GM12878 (cell line): ENCODE data around the gene ERVFRD-1. TPM values are rescaled to one million over a fixed set of nuclear protein-coding genes. Genes with fewer than 3 reads are reported as not detected.

Experiments
- ATAC-seq: fragments of 200-7000 bp; cut with Tn5 transposase; 3 replicates; pipeline ENCODE4 v1.9.1; 2020; ENCODE audit warnings: mild to moderate bottlenecking, moderate library complexity
- BruUV-seq: library from RNA; stranded (reverse); fragments of 400-500 nt; replicated peaks from 2 replicates; lab custom pipeline; 2021; lab: Mats Ljungman, UMichigan
- CTCF ChIA-PET: fragments of 300-600 bp; sonication (Branson Sonifier 250); formaldehyde crosslinking; extraction: SDS; loops from one replicate; lab custom pipeline; 2021; ENCODE audit warnings: inconsistent platforms; lab: Yijun Ruan, JAX
- POLR2A ChIA-PET: fragments of 350-600 bp; formaldehyde crosslinking; extraction: SDS; loops from one replicate; lab custom pipeline; 2021; ENCODE audit warnings: inconsistent platforms; lab: Charles Lee
- RAD21 ChIA-PET: fragments of 300-600 bp; sonication (Branson Sonifier 250); formaldehyde crosslinking; loops from one replicate; lab custom pipeline; 2023; ENCODE audit warnings: antibody characterized with exemption; ENCODE audit not compliant: unreplicated experiment; lab: Charles Lee
- SMC1A ChIA-PET: fragments of 300-600 bp; sonication (Branson Sonifier 250); formaldehyde crosslinking; loops from one replicate; lab custom pipeline; 2023; ENCODE audit not compliant: unreplicated experiment, uncharacterized antibody; lab: Charles Lee
- DNase-seq: peaks from one replicate; pipeline ENCODE4 v3.0.0-alpha.2; 2011; ENCODE audit warnings: low read depth, low spot score
- FAIRE-seq: peaks from 3 replicates; lab custom pipeline; 2011; peaks lifted over from hg19 to GRCh38; lab: Jason Lieb, UNC
- H2AFZ ChIP-seq: 2 replicates; pipeline ENCODE4 v1.6.0; 2011; ENCODE audit warnings: low read depth, low read length, control low read depth; ENCODE audit not compliant: control insufficient read depth
- H3K27ac ChIP-seq: 2 replicates; pipeline ENCODE4 v1.5.1; 2011; ENCODE audit warnings: control low read depth; ENCODE audit not compliant: control insufficient read depth, insufficient read depth
- H3K27me3 ChIP-seq, 2 experiments: replicated peaks in 1 of 2; 2 replicates each; pipeline versions ENCODE4 v1.6.0 to v1.6.1; 2011; ENCODE audit warnings: low read length in 1 of 2; ENCODE audit not compliant: control insufficient read depth in 2 of 2, insufficient read depth in 2 of 2
- H3K36me3 ChIP-seq, 2 experiments: 2 replicates each; pipeline ENCODE4 v1.5.1; 2011; ENCODE audit warnings: low read length in 1 of 2; ENCODE audit not compliant: control insufficient read depth in 2 of 2, insufficient read depth in 2 of 2
- H3K4me1 ChIP-seq: 2 replicates; pipeline ENCODE4 v1.6.1; 2011; ENCODE audit warnings: mild to moderate bottlenecking, low read length, moderate library complexity, mixed read lengths; ENCODE audit not compliant: control insufficient read depth, insufficient read depth
- H3K4me2 ChIP-seq: 2 replicates; pipeline ENCODE4 v1.6.0; 2011; ENCODE audit warnings: control low read depth; ENCODE audit not compliant: control insufficient read depth, insufficient read depth
- H3K4me3 ChIP-seq: fragments of 200-600 bp; sonication (generic); 2 replicates; pipeline ENCODE4 v1.5.1; 2016
- H3K79me2 ChIP-seq: 2 replicates; pipeline ENCODE4 v1.6.0; 2011; ENCODE audit warnings: low read length; ENCODE audit not compliant: control insufficient read depth, insufficient read depth
- H3K9ac ChIP-seq: 2 replicates; pipeline ENCODE4 v1.8.0; 2011; ENCODE audit warnings: low read length, control low read depth, mixed read lengths; ENCODE audit not compliant: control insufficient read depth, insufficient read depth
- H3K9me3 ChIP-seq: replicated peaks from 3 replicates; pipeline ENCODE4 v1.5.1; 2011; ENCODE audit warnings: mild to moderate bottlenecking, low read length; ENCODE audit not compliant: control insufficient read depth, insufficient read depth
- H4K20me1 ChIP-seq: 2 replicates; pipeline ENCODE4 v1.6.0; 2011; ENCODE audit not compliant: control insufficient read depth, insufficient read depth
- BCL11A ChIP-seq: IDR thresholded peaks from 2 replicates; pipeline ENCODE4 v1.6.1; 2011; ENCODE audit warnings: low read depth, low read length
- CEBPB ChIP-seq, 2 experiments: fragments of 150-350 bp in 1 of 2; IDR thresholded peaks; 2 replicates each; pipeline ENCODE4 v1.6.1; 2012 to 2014; ENCODE audit warnings: low read depth in 2 of 2, low read length in 2 of 2, borderline replicate concordance in 1 of 2, inconsistent platforms in 1 of 2
- EED ChIP-seq: sonication (generic); IDR thresholded peaks from 2 replicates; pipeline ENCODE4 v1.6.1; 2016; ENCODE audit warnings: antibody characterized with exemption, low read depth
- HDAC2 ChIP-seq: fragments of 200-600 bp; sonication (generic); IDR thresholded peaks from 2 replicates; pipeline ENCODE4 v1.6.1; 2017
- NBN ChIP-seq: fragments of 450-650 bp; IDR thresholded peaks from 2 replicates; pipeline ENCODE4 v1.6.1; 2016
- NFIC ChIP-seq: IDR thresholded peaks from 2 replicates; pipeline ENCODE4 v1.6.1; 2012; ENCODE audit warnings: low read depth, mild to moderate bottlenecking, inconsistent platforms, low read length, moderate library complexity
- PAX8 ChIP-seq: fragments of 450-650 bp; IDR thresholded peaks from 2 replicates; pipeline ENCODE4 v1.6.1; 2017; ENCODE audit warnings: mild to moderate bottlenecking, moderate library complexity
- PKNOX1 ChIP-seq: fragments of 450-650 bp; IDR thresholded peaks from 2 replicates; pipeline ENCODE4 v1.6.1; 2016; ENCODE audit warnings: mild to moderate bottlenecking
- PRDM15 ChIP-seq: fragments of 450-650 bp; formaldehyde crosslinking; IDR thresholded peaks from 2 replicates; pipeline ENCODE4 v1.4.0; 2020; ENCODE audit warnings: mild to moderate bottlenecking, moderate library complexity
- RBBP5 ChIP-seq: fragments of 200-600 bp; sonication (generic); conservative IDR thresholded peaks from 2 replicates; pipeline ENCODE4 v1.6.1; 2016
- SKIL ChIP-seq: fragments of 450-650 bp; IDR thresholded peaks from 2 replicates; pipeline ENCODE4 v1.6.1; 2017; ENCODE audit warnings: mild to moderate bottlenecking, low read depth, inconsistent platforms; ENCODE audit not compliant: poor library complexity, severe bottlenecking
- SUZ12 ChIP-seq: fragments of 200-600 bp; sonication (generic); IDR thresholded peaks from one replicate; pipeline ENCODE4 v1.6.1; 2018; ENCODE audit warnings: antibody characterized with exemption, mild to moderate bottlenecking; ENCODE audit not compliant: unreplicated experiment
- WRNIP1 ChIP-seq: IDR thresholded peaks from 2 replicates; pipeline ENCODE4 v1.6.1; 2011; ENCODE audit warnings: low read depth, low read length, improper control_type of control experiment, borderline replicate concordance
- ZBTB40 ChIP-seq: fragments of 450-650 bp; IDR thresholded peaks from 2 replicates; pipeline ENCODE4 v1.6.1; 2016; ENCODE audit warnings: mild to moderate bottlenecking, moderate library complexity, borderline replicate concordance
- WGBS: methylation state at CpG from one replicate; pipeline ENCODE4 v1.1.6; 2016; ENCODE audit warnings: low lambda C conversion rate; ENCODE audit not compliant: insufficient replicate concordance, insufficient coverage; ENCODE audit errors: missing lambda C conversion rate; 5-methylcytosine and 5-hydroxymethylcytosine counted together
- in situ Hi-C: fragments of 300-500 bp; cut with MboI; formaldehyde crosslinking; loops from 9 replicates; pipeline ENCODE4 v1.14.3; 2018; ENCODE audit warnings: mixed read lengths
- intact Hi-C: fragments of 100-400 bp; cut with micrococcal nuclease; formaldehyde crosslinking; loops from one replicate; pipeline ENCODE4 v1.14.2; 2022; ENCODE audit not compliant: unreplicated experiment
- polyA plus RNA-seq, 11 experiments: library from polyadenylated mRNA; depleted of rRNA in 4 of 11; unstranded in 6 of 11; stranded (reverse) in 5 of 11; fragments of >200 nt; fragmentation: Nextera tagmentation in 4 of 11; fragmentation: Illumina TruSeq in 1 of 11; extraction: Ambion mirVana in 4 of 11; extraction: Trizol in 1 of 11; gene quantifications; 1 replicate in 1 of 11; 2 replicates in 10 of 11; pipeline versions ENCODE4 v1.2.1 to v1.2.3, GENCODE V29; 2011 to 2016; ENCODE audit warnings: inconsistent platforms in 2 of 11, missing spikeins in 2 of 11, low read depth in 1 of 11
- total RNA-seq, 4 experiments: library from RNA; depleted of rRNA in 3 of 4; stranded (reverse); fragments of >200 nt in 3 of 4; fragmentation: Illumina TruSeq in 1 of 4; extraction: Trizol in 1 of 4; gene quantifications; 2 replicates each; pipeline versions ENCODE4 v1.2.1 to v1.2.3, GENCODE V29; 2013 to 2021

Gene ERVFRD-1
- total and polyA plus RNA-seq, 10 of the 15 experiments (the other 5 are each of a cell fraction or from before 2014, with no cell fraction given): 0.03 to 0.11 (median 0.07) TPM; not detected in 7

GRCh38 chr6:11123978-11124377 is 12.5 kb upstream of the ERVFRD-1 start:
- ChIA-PET POLR2A (no interaction called here), SMC1A (interaction anchor here (1.2 to 1.4 kb wide), 2 partner anchors 8 to 12 kb away, joined by 3 to 5 read pairs; no protein-coding TSS in a partner anchor), CTCF (interaction anchor here (1.2 to 1.7 kb wide), 4 partner anchors 9 to 645 kb away, joined by 3 to 6 read pairs (median 4); no protein-coding TSS in a partner anchor), RAD21 (no interaction called here)
- Histone ChIP-seq H3K4me1 (no peaks in the 10 kb centered on the region), H3K36me3 (0 out of 4 replicates have a peak, but pooled peaks cover 0 to 2% of the 10 kb centered on the region in 2 experiments), H3K79me2 (peaks cover 3% of the 10 kb centered on the region), H3K27me3 (no peaks in the 10 kb centered on the region), H3K9ac (no peak overlapping the region), H3K4me3 (no peak overlapping the region), H3K9me3 (no peaks in the 10 kb centered on the region), H2AFZ (no peak overlapping the region), H4K20me1 (no peaks in the 10 kb centered on the region), H3K4me2 (no peak overlapping the region), H3K27ac (no peak overlapping the region)
- WGBS: 98% methylated on average over 2 of the region's 2 CpGs
- in situ Hi-C loops: no loop called here
- no TSS peak for BruUV-seq
- ATAC-seq (no peak), DNase-seq (no peak), FAIRE-seq (peak; percentile 72)
- intact Hi-C loops: no loop called here
- TF ChIP-seq CEBPB (IDR thresholded peaks at IDR 0.05; ENCODE audit: borderline replicate concordance in 1 of 2, low read depth in 2 of 2, low read length in 2 of 2) (no peak), WRNIP1 (no peak), SUZ12 (no peak), SKIL (no peak), ZBTB40 (no peak), PRDM15 (no peak), PAX8 (no peak), RBBP5 (no peak), EED (no peak), BCL11A (no peak), NFIC (no peak), NBN (no peak), PKNOX1 (no peak), HDAC2 (no peak)
